Ascending aorta (tissue), 2 donors: Measurements from ENCODE around the gene TMEM255A. TPM values are rescaled to one million over a fixed set of nuclear protein-coding genes. Genes with fewer than 3 reads are reported as not detected.

Experiments used
- DNase-seq, 2 donors: peaks; one replicate each; pipeline ENCODE4 v3.0.0-alpha.2; 2019; ENCODE audit warnings: low spot score in 2 of 2
- H3K27ac ChIP-seq, 2 donors: fragments of 200-600 bp; sonication (generic); one replicate each; pipeline ENCODE4 v1.5.1; 2016 to 2017; ENCODE audit warnings: mild to moderate bottlenecking in 1 of 2
- H3K27me3 ChIP-seq: fragments of 200-600 bp; sonication (generic); one replicate; pipeline ENCODE4 v1.5.1; 2017
- H3K36me3 ChIP-seq, 2 donors: fragments of 200-600 bp; sonication (generic); one replicate each; pipeline ENCODE4 v1.5.1; 2016
- H3K4me1 ChIP-seq, 2 donors: fragments of 200-600 bp; sonication (generic); one replicate each; pipeline ENCODE4 v1.5.1; 2016 to 2017; ENCODE audit warnings: mild to moderate bottlenecking in 1 of 2
- H3K4me3 ChIP-seq, 2 donors: fragments of 200-600 bp; sonication (generic); one replicate each; pipeline ENCODE4 v1.5.1; 2016 to 2017; ENCODE audit warnings: mild to moderate bottlenecking in 1 of 2
- H3K9me3 ChIP-seq, 2 donors: fragments of 200-600 bp; sonication (generic); one replicate each; pipeline ENCODE4 v1.5.1; 2016
- intact Hi-C: fragments of 100-400 bp; cut with DNase I; formaldehyde crosslinking; loops from one replicate; pipeline ENCODE4 v1.15.1; 2023
- total RNA-seq: library from RNA; depleted of rRNA; stranded (reverse); fragments of >200 nt; gene quantifications from one replicate; pipeline ENCODE4 v1.1.0, GENCODE V29; 2016
- TF ChIP-seq, protein P1 (sequence below), 3 experiments: fragments of 200-600 bp in 2 of 3; fragments of 450-650 bp in 1 of 3; sonication (generic) in 2 of 3; IDR thresholded peaks; one replicate each; pipeline ENCODE4 v1.5.1; 2016 to 2019; ENCODE audit warnings: antibody characterized with exemption in 3 of 3, mild to moderate bottlenecking in 1 of 3, moderate library complexity in 1 of 3

The TMEM255A gene
- total RNA-seq, 1 donor from 2014 or later, result not detected

DNA sequence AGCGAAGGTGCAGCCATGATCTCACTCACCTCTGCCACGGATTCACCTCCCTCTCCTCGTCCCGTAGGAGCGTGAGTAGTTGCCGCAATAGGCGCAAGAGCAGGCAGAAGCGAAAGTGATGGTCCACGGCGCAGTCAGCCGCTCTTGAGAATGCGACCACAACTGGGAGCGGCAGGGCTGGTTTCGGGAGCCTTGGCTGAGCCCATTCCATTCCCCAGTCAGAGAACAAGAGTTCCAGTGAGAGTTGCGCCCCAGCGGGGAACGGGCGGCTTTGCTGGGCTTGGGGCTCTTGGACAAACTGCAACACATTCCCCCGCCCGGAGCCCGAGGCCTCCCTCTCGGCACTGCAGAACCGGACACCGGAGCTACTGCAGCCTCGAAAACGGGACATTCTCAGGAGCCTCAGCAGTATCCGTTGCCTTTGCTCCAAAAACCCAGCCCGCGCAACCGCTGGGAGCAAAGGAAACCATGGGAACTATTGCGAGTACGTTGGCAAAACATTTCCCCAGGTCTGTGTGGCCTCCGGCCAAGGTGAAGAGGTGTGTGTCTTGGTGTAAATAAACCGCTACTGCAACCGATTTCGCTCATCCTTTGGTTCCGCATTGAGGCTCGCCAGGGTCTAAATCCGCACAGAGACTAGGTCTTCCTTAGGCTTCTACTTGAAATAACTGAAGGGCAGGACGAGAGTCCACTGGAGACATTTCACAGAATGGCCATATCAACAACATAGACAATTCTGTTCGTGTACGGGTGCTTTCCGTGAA, 66.3 kb downstream of the TMEM255A start:
- peak in 1 of 2 donors; percentile 84 for DNase-seq
- H3K4me3 ChIP-seq, result peak overlapping the region; percentile 60 to 70
- intact Hi-C loops, result no loop called here
- H3K4me1 ChIP-seq, result no peaks in the 10 kb centered on the region
- H3K27ac ChIP-seq, result peak overlapping the region; percentile 78 to 81
- TF ChIP-seq, protein P1, sequence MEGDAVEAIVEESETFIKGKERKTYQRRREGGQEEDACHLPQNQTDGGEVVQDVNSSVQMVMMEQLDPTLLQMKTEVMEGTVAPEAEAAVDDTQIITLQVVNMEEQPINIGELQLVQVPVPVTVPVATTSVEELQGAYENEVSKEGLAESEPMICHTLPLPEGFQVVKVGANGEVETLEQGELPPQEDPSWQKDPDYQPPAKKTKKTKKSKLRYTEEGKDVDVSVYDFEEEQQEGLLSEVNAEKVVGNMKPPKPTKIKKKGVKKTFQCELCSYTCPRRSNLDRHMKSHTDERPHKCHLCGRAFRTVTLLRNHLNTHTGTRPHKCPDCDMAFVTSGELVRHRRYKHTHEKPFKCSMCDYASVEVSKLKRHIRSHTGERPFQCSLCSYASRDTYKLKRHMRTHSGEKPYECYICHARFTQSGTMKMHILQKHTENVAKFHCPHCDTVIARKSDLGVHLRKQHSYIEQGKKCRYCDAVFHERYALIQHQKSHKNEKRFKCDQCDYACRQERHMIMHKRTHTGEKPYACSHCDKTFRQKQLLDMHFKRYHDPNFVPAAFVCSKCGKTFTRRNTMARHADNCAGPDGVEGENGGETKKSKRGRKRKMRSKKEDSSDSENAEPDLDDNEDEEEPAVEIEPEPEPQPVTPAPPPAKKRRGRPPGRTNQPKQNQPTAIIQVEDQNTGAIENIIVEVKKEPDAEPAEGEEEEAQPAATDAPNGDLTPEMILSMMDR (IDR thresholded peaks at IDR 0.05), result no peak
- H3K27me3 ChIP-seq, result no peaks in the 10 kb centered on the region
- H3K9me3 ChIP-seq, result no peaks in the 10 kb centered on the region
- no peaks in the 10 kb centered on the region for H3K36me3 ChIP-seq

DNA sequence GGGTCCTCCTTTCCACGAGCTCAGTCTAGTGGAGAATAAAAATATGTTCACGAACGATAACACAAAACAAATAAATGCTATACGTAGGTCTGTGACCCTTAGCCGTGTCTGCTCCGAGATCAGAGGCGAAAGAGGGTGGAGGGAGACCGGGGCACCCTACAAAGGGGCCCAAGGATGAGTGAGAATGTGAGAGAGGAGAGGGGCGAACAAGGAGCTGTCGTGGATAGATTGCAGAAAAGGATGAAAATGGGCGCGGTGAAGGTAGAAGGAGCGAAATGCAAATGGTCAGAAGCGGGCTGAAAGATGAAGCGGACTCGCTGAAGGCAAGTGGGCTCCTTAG, 66.9 kb downstream of the TMEM255A start:
- intact Hi-C loops, result no loop called here
- H3K27me3 ChIP-seq, result no peaks in the 10 kb centered on the region
- TF ChIP-seq, protein P1 (IDR thresholded peaks at IDR 0.05), result no peak

DNA sequence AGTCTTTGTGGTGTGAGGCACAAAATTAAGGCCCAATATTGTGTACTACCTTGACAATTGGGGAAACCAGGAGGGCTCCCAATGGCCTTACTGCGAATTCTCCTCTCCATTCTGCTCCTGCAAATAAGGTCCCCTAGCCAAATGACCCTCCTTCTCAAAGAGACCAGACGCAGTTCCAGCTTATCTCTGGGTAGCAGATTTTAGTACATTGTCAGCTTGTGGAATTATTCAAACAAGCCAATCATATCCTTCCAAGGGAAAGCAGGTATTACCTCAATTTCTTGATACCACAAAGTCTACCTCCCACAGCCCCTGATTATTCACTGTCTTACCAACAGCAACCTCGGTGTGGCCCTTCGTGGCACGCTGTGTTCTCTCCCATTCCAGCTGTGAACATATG, 68.4 kb downstream of the TMEM255A start:
- Histone ChIP-seq H3K27me3 (no peaks in the 10 kb centered on the region), H3K4me3 (no peak overlapping the region), H3K4me1 (no peaks in the 10 kb centered on the region), H3K9me3 (no peaks in the 10 kb centered on the region), H3K36me3 (no peaks in the 10 kb centered on the region), H3K27ac (no peak overlapping the region)
- intact Hi-C loops, result no loop called here
- TF ChIP-seq, protein P1 (IDR thresholded peaks at IDR 0.05), result no peak
- DNase-seq, result no peak

More for the DNA sequence above, 66.9 kb downstream of the TMEM255A start:
- Histone ChIP-seq H3K9me3 (no peaks in the 10 kb centered on the region), H3K4me1 (no peaks in the 10 kb centered on the region), H3K27ac (peak overlapping the region; percentile 78 to 81), H3K4me3 (peak overlapping the region; percentile 60 to 70), H3K36me3 (no peaks in the 10 kb centered on the region)
- DNase-seq, result no peak

DNA sequence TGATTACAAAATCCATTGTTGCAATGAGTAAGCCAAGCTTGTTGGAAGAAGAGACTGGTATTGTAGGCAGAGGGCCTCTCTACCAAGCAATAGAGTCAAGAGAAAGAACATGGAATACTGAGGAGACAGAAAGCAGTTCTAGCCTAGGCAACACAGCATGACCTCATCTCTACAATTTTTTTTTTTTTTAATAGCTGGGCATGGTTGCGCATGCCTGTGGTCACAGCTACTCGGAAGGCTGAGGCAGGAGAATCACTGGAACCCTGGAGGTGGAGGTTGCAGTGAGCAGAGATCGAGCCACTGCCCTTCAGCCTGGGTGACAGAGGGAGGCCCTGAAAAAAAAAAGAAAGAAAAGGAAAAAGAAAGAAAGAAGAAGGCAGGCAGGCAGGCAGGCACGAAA, 72.3 kb downstream of the TMEM255A start:
- H3K27me3 ChIP-seq, result no peaks in the 10 kb centered on the region
- intact Hi-C loops, result no loop called here
- TF ChIP-seq, protein P1 (IDR thresholded peaks at IDR 0.05), result no peak

DNA sequence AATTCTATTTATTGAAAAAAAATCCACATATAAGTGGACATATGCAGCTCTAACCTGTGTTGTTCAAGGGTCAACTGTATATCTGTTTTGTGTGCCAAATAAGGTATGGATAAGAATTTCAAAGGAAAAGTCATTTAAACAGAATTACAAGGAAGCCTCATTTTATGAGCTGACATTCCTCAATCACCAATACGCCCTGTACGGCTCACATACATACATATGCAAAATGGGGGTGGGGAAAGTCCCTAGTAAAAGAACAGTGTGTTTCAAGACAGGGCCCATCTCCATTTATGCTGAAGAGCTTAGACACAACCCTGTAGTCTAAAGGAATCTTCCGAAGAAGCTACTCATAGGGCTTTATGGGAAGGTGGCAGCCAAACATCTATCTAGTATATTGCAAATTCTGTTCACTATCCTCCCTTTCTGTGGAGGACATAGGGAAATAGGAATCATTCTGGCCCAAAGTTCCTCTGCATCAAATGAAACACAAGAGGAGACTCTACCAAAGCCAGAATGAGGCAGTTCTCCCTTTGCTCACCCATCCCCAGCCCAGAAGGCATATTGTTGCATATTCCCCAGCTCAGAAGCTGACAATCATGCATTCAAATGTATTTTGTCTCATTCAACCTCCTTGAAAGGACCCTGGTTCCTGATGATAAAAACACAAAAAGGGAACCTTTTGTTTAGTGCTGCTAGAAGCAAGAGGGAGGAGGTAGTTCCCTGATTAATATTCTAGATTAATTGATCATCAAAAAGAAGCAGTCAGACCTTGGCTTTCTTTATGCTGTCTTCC, 74.4 kb downstream of the TMEM255A start:
- no peaks in the 10 kb centered on the region for H3K27me3 ChIP-seq
- DNase-seq, result no peak
- intact Hi-C loops, result no loop called here
- no peaks in the 10 kb centered on the region for H3K9me3 ChIP-seq
- no peak overlapping the region for H3K27ac ChIP-seq
- H3K4me3 ChIP-seq, result no peak overlapping the region
- peaks cover 0 to 2% of the 10 kb centered on the region in 2 donors for H3K36me3 ChIP-seq
- TF ChIP-seq, protein P1 (IDR thresholded peaks at IDR 0.05), result no peak
- H3K4me1 ChIP-seq, result no peaks in the 10 kb centered on the region

More for the DNA sequence above, 72.3 kb downstream of the TMEM255A start:
- Histone ChIP-seq H3K9me3 (no peaks in the 10 kb centered on the region), H3K36me3 (peaks cover 0 to 2% of the 10 kb centered on the region in 2 donors), H3K4me1 (no peaks in the 10 kb centered on the region), H3K27ac (no peak overlapping the region), H3K4me3 (no peak overlapping the region)
- no peak for DNase-seq
